DMS 273 (cell line): ENCODE results near the gene POU6F2.
"Not testable (repeated sequence)": the region's sequence is repeated elsewhere in the genome, so short reads cannot be mapped to it uniquely, and the experiment has no call there.

Source experiments
- DNase-seq: peaks from one replicate; lab custom pipeline; 2025; ENCODE audit not compliant: unreplicated experiment; lab: John Stamatoyannopoulos, UW

The POU6F2 gene

DNA sequence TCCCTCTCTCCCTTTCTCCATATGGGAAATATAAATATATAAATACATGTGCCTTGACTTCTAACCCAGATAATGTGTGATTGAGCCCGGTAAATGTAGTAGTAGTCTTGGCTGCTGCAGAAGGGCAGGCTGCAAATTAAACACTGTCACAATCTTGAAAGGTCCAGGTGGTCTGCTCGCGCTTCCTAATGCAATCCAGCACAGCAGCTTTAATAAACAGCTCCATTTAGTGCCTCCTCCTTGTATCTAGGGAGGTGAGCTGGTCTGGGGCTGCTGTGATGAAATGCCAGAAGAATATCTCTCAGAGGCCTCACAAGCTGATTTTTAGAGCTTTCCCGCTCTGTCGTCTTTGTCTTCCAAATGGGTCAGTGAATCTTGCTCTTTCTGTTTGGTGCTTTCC is 782 bp downstream of the POU6F2 start:
- peak; percentile 91 for DNase-seq

GRCh38 chr7:38992203-38992602 is 14.5 kb downstream of the POU6F2 start:
- DNase-seq: no peak

GRCh38 chr7:39001595-39001994 is 23.9 kb downstream of the POU6F2 start:
- no peak for DNase-seq

- no peak for DNase-seq
Measured at GRCh38 chr7:39002755-39003154, 25.0 kb downstream of the POU6F2 start.

- DNase-seq: no peak
Measured at GRCh38 chr7:39005036-39005435, 27.3 kb downstream of the POU6F2 start.

DNA sequence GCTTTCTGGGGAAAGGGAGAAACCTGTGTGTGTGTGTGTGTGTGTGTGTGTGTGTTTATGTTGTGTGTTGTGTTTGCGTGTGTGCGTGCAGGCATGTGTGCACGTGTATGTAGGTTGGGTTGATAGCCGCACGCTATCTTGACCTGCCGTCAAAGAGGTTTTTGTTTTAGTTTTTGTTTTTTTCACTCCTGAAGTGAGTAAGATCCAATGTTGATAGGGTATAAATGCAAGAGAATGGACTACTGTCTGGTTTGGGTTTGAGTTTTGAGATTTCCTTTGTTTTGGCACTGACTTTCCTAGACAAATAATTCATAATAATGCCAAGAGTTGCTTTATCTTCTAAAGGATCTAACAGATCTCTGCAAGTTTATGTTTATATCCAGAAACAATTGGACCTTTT is 27.8 kb downstream of the POU6F2 start:
- no peak for DNase-seq

DNA sequence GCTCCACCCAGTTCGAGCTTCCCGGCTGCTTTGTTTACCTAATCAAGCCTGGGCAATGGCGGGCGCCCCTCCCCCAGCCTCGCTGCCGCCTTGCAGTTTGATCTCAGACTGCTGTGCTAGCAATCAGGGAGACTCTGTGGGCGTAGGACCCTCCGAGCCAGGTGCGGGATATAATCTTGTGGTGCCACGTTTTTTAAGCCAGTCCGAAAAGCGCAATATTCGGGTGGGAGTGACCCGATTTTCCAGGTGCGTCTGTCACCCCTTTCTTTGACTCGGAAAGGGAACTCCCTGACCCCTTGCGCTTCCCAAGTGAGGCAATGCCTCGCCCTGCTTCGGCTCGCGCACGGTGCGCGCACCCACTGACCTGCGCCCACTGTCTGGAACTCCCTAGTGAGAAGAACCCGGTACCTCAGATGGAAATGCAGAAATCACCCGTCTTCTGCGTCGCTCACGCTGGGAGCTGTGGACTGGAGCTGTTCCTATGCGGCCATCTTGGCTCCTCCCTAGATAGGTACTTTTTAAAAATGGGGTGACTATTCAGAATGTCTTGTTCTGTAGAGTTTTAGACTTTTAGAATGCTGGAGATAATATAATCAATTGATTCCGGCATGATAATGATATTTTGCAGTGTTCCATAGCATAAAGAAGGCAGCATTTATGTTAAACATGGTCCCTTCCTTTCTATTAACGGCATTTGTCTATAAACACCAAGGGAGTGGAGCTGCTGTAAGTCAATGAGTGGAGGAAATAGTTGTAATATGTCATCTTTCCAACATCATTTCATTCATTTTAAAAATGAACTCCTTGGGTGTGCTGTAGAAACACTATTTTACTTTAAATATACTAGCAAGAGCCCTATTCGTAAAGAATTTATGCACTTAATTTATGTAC is 35.6 kb downstream of the POU6F2 start:
- DNase-seq: not testable (repeated sequence)

GRCh38 chr7:39016609-39017008 is 38.9 kb downstream of the POU6F2 start:
- DNase-seq: no peak

DNA sequence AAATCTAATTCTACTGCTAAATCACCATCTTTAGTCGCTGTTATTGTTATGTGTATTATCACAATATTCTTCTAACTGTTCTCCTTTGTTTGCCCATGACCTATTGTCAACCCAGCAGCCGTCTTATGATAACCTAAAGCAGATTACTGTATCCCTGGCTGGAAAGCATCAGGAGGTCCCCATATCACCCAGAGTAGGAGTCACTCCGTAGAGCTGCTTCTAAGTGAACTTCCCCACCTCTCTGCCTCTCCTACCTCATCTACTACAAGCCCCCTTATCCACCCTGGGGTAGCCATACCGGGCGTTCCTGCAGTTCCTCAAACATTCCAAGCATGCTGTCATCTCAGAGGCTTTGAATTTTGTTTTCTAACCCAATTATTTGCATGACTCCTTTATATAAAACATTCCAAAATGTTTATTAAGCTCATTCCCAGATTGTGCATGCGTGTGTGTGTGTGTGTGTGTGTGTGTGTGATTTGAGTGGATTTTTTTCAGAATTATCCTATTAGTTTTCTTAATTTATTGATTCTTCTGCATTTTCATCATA is 39.7 kb downstream of the POU6F2 start:
- DNase-seq: no peak

DNA sequence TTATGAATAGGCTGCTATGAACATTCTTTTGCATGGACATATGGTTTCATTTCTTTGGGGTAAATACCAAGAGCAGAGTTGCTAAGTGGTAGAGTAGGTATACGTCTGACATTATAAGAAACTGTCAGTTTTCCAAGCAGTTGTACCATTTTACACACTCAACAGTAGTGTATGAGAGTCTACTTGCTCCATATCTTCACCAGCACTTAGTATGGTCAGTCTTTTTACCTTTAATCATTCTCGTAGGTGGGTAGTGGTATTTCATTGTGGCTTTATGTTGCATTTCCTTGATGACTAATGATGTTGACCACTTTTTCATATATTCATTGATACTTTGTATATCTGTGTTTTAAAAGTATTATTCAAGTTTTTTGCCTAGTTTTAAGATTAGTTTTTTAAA is 45.1 kb downstream of the POU6F2 start:
- no peak for DNase-seq

DNA sequence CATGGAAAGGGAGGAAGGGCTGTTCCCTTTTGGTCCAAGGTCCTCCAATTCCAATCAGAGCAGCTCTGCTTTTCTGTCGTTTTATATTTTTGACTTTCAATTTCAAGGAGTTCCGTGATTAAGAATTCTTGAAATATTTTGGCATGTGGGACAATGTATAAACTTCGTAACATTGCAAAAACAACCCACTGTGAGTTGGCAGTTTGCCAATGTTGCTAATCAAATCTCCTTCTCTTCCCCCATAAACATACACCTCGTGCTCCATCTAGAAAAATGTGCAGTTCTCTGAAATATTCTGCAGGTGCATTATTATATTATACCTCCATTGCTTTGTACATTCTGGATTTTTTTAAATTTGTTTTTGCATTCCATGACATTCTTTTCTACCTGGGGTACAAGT is 49.8 kb downstream of the POU6F2 start:
- no peak for DNase-seq

DNA sequence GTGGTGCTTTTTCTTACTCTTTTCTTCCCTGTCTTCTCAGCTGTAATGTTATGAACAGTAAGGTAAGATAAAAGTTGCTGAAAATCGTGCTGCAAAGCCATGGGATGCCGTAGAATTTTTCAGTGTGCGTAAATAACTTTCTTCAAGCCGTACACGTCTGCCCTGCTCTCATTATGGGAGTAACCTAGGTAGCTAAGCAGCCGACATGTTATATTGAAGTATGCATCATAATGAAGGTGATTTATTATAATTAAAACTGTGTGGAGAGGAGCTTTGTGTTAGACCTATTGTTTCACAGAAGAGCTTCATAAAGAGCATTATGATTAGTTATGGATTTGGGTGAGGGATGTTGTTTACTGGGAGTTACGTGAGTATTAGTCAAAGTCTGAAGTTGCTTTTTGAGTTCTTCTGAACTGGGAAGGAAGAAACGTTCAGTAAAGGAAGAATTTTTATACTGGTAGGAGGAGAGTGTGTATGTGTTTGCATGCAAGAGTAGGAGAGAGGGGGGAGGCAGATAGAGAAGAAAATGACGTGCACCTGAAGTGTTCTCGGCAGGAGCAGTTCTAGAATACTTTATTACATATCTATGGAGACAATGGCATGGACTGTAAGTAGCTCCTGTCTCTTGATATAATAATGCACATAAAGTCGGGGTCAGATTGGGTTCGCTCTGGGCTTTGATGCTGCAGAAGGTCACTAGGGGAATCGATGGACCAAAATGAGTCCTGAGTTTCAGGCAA is 56.3 kb downstream of the POU6F2 start:
- DNase-seq: no peak

GRCh38 chr7:39035156-39035555 is 57.4 kb downstream of the POU6F2 start:
- no peak for DNase-seq

- peak; percentile 16 for DNase-seq
Measured at GRCh38 chr7:39035903-39036302, 58.2 kb downstream of the POU6F2 start.

- peak; percentile 40 for DNase-seq
Measured at GRCh38 chr7:39042670-39043069, 65.0 kb downstream of the POU6F2 start.

- DNase-seq: peak; percentile 74
Measured at GRCh38 chr7:39043531-39043930, 65.8 kb downstream of the POU6F2 start.

DNA sequence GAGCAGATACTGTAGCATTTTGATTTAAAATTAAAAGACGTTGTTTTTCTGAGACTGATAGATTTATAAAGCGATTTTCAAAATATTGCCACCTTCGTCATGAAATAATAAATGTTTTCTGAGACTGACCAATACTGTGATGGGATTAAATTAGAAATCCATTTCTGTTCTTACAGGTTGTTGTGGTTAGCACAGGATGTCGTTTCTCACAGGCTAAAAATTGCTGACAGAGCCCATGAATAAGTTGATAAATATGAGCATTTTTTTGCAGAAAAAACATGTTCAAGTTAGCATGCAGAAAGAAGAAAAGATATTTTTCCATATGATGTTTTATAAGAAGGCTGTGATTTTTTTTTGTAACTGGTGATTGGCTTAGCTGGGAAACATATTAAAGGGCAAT is 66.8 kb downstream of the POU6F2 start:
- no peak for DNase-seq

DNA sequence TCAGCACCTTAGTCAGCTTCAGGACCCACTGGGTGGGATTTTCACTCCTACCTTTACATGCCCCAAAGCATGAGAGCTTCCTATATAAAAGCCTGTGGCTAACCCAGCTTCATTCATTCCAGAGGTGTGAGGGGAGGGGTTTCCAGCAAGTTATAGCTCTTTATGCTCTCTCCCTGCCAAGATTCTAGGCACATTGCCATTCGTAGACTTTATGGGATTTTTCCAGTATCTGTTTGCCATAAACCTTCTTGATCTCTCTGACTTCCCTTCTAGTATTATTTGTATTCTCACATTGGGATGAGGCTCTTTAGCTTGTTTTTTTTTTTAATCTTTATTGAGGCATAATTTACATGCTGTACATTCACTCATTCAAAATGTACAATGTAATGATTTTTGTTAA is 67.5 kb downstream of the POU6F2 start:
- DNase-seq: no peak

GRCh38 chr7:39051279-39051678 is 73.6 kb downstream of the POU6F2 start:
- no peak for DNase-seq

DNA sequence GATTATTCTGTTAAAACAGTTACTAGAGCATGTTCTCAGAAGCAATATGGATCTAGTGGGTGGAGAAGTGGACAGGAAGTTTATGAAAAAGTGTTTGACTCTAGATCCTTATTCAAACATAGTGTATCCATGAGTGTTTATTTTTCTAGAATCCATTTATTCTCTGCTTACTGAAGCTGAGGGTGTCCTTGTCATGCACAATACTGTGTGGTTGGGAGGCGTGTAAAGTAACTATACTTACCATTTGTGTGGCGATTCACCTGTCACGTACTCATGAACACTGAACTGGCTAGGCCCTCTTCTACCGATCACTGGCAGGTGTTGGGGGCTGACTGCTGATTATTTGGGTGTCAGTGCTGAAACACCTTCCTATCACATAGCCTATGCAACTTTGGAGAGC is 74.0 kb downstream of the POU6F2 start:
- DNase-seq: no peak

DNA sequence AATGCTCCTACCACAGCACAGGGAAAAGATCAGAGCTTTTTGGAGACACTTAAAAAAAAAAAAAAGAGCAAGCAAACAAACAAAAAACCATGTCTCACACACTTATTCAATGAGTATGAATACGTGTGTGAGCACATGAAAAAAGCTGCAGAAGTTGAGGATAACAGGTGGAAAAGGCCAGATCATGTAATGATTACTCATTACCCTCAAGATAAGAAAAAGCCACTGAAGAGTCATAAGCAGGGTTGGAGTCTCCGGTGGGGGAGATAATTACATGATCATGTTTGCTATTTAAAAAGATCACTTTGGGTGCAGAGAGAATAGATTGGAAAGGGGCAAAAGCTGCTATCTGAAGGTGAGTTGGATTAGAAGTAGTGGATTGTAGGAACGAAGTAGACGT is 77.0 kb downstream of the POU6F2 start:
- DNase-seq: no peak

- no peak for DNase-seq
Measured at GRCh38 chr7:39056153-39056552, 78.4 kb downstream of the POU6F2 start.
